Astrocyte (in vitro differentiated cells and primary cell): ENCODE data around the gene NYNRIN. TPM values are rescaled to one million over a fixed set of nuclear protein-coding genes. Genes with fewer than 3 reads are reported as not detected.

Experiments used
- DNase-seq: peaks from one replicate; pipeline ENCODE4 v3.0.0-alpha.2; 2010; ENCODE audit warnings: low read depth
- FAIRE-seq: peaks from 2 replicates; lab custom pipeline; 2011; peaks lifted over from hg19 to GRCh38; lab: Jason Lieb, UNC
- H2AFZ ChIP-seq: 2 replicates; pipeline ENCODE4 v1.6.0; 2012; ENCODE audit warnings: low read depth, low read length, inconsistent platforms
- H3K27ac ChIP-seq: 2 replicates; pipeline ENCODE4 v1.5.1; 2011; ENCODE audit warnings: low read depth, low read length, inconsistent platforms
- H3K27me3 ChIP-seq: 2 replicates; pipeline ENCODE4 v1.6.0; 2011; ENCODE audit warnings: low read length, inconsistent platforms; ENCODE audit not compliant: insufficient read depth
- H3K36me3 ChIP-seq: 2 replicates; pipeline ENCODE4 v1.5.1; 2011; ENCODE audit warnings: low read length, inconsistent platforms; ENCODE audit not compliant: insufficient read depth
- H3K4me1 ChIP-seq: 2 replicates; pipeline ENCODE4 v1.5.1; 2011; ENCODE audit warnings: low read length, inconsistent platforms; ENCODE audit not compliant: insufficient read depth
- H3K4me2 ChIP-seq: 2 replicates; pipeline ENCODE4 v1.6.0; 2012; ENCODE audit warnings: low read length, inconsistent platforms
- H3K4me3 ChIP-seq: 2 replicates; pipeline ENCODE4 v1.5.1; 2011; ENCODE audit warnings: low read depth, mild to moderate bottlenecking, low read length, inconsistent platforms; ENCODE audit not compliant: insufficient read depth
- H3K79me2 ChIP-seq: 2 replicates; pipeline ENCODE4 v1.6.0; 2012; ENCODE audit warnings: mild to moderate bottlenecking, low read length, inconsistent platforms; ENCODE audit not compliant: insufficient read depth
- H3K9ac ChIP-seq: 2 replicates; pipeline ENCODE4 v1.6.0; 2012; ENCODE audit warnings: mild to moderate bottlenecking, low read length, inconsistent platforms
- H3K9me3 ChIP-seq: 2 replicates; pipeline ENCODE4 v1.5.1; 2012; ENCODE audit warnings: low read depth, mild to moderate bottlenecking, low read length, inconsistent platforms; ENCODE audit not compliant: insufficient read depth
- H4K20me1 ChIP-seq: 2 replicates; pipeline ENCODE4 v1.6.0; 2012; ENCODE audit warnings: low read length, inconsistent platforms; ENCODE audit not compliant: insufficient read depth
- H3K27ac Mint-ChIP-seq: one replicate; pipeline ENCODE4 v1.8.0; 2021; ENCODE audit warnings: mild to moderate bottlenecking, mixed read lengths; ENCODE audit not compliant: unreplicated experiment
- H3K27me3 Mint-ChIP-seq: one replicate; pipeline ENCODE4 v1.8.0; 2021; ENCODE audit warnings: low read depth, mixed read lengths; ENCODE audit not compliant: unreplicated experiment
- H3K36me3 Mint-ChIP-seq: one replicate; pipeline ENCODE4 v1.8.0; 2021; ENCODE audit warnings: low read depth, mixed read lengths; ENCODE audit not compliant: unreplicated experiment
- H3K4me1 Mint-ChIP-seq: one replicate; pipeline ENCODE4 v1.8.0; 2021; ENCODE audit warnings: low read depth, mixed read lengths; ENCODE audit not compliant: unreplicated experiment
- H3K4me3 Mint-ChIP-seq: one replicate; pipeline ENCODE4 v1.8.0; 2021; ENCODE audit warnings: mild to moderate bottlenecking, moderate library complexity, mixed read lengths; ENCODE audit not compliant: unreplicated experiment
- H3K9me3 Mint-ChIP-seq: one replicate; pipeline ENCODE4 v1.8.0; 2021; ENCODE audit warnings: mild to moderate bottlenecking, mixed read lengths; ENCODE audit not compliant: unreplicated experiment
- CTCF ChIP-seq: IDR thresholded peaks from 2 replicates; pipeline ENCODE4 v1.5.1; 2011; ENCODE audit warnings: low read depth, mild to moderate bottlenecking, inconsistent platforms, low read length, moderate library complexity; ENCODE audit not compliant: insufficient read depth
- EZH2 ChIP-seq: IDR thresholded peaks from 2 replicates; pipeline ENCODE4 v1.6.1; 2012; ENCODE audit warnings: mild to moderate bottlenecking, low read length, inconsistent platforms; ENCODE audit not compliant: insufficient read depth
- total RNA-seq: library from RNA; stranded (reverse); gene quantifications from 2 replicates; pipeline ENCODE4 v1.2.1, GENCODE V29; 2021

Gene NYNRIN
- total RNA-seq, 1 donor from 2014 or later = 25.4 TPM

GRCh38 chr14:24437020-24437735 lies 38.4 kb downstream of the NYNRIN start:
- Mint-ChIP-seq H3K4me3 (no peak overlapping the region), H3K4me1 (peaks cover 8% of the 10 kb centered on the region), H3K9me3 (no peaks in the 10 kb centered on the region), H3K27ac (no peak overlapping the region), H3K36me3 (peaks cover 9% of the 10 kb centered on the region), H3K27me3 (no peaks in the 10 kb centered on the region)
- Histone ChIP-seq H3K4me2 (no peak overlapping the region), H4K20me1 (peaks cover 66% of the 10 kb centered on the region), H3K9ac (no peak overlapping the region), H3K4me1 (peaks cover 18% of the 10 kb centered on the region), H3K27ac (no peak overlapping the region), H3K9me3 (no peaks in the 10 kb centered on the region), H3K27me3 (no peaks in the 10 kb centered on the region), H2AFZ (no peak overlapping the region), H3K36me3 (peaks cover 43% of the 10 kb centered on the region), H3K79me2 (peaks cover 42% of the 10 kb centered on the region), H3K4me3 (no peak overlapping the region)
- TF ChIP-seq CTCF (no peak), EZH2 (no peak)
- no peak for FAIRE-seq
- DNase-seq = no peak

GRCh38 chr14:24437736-24438067 lies 38.9 kb downstream of the NYNRIN start:
- Mint-ChIP-seq H3K36me3 (peaks cover 9% of the 10 kb centered on the region), H3K27me3 (no peaks in the 10 kb centered on the region), H3K4me3 (no peak overlapping the region), H3K9me3 (no peaks in the 10 kb centered on the region), H3K27ac (no peak overlapping the region), H3K4me1 (peaks cover 8% of the 10 kb centered on the region)
- Histone ChIP-seq H3K27me3 (no peaks in the 10 kb centered on the region), H3K9ac (no peak overlapping the region), H3K4me1 (peaks cover 13% of the 10 kb centered on the region), H3K4me3 (no peak overlapping the region), H3K79me2 (peaks cover 37% of the 10 kb centered on the region), H3K27ac (no peak overlapping the region), H3K9me3 (no peaks in the 10 kb centered on the region), H3K4me2 (no peak overlapping the region), H3K36me3 (peaks cover 38% of the 10 kb centered on the region), H2AFZ (no peak overlapping the region), H4K20me1 (peaks cover 60% of the 10 kb centered on the region)
- FAIRE-seq = no peak
- TF ChIP-seq EZH2 (no peak), CTCF (no peak)
- no peak for DNase-seq
